HepG2 (cell line): Measurements from ENCODE around the gene NFE2L1. TPM values are rescaled to one million over a fixed set of nuclear protein-coding genes. Genes with fewer than 3 reads are reported as not detected.

Experiments
- ATAC-seq: fragments of 200-7000 bp; cut with Tn5 transposase; 3 replicates; pipeline ENCODE4 v1.9.1; 2020; ENCODE audit warnings: mild to moderate bottlenecking, moderate library complexity
- BruUV-seq: library from RNA; stranded (reverse); fragments of 400-500 nt; replicated peaks from 2 replicates; lab custom pipeline; 2021; lab: Mats Ljungman, UMichigan
- CTCF ChIA-PET: fragments of 300-600 bp; formaldehyde crosslinking; extraction: SDS; loops from one replicate; lab custom pipeline; 2021; ENCODE audit warnings: low total read pairs, inconsistent platforms, low intra/inter-chr PET ratio; lab: Yijun Ruan, JAX
- POLR2A ChIA-PET: fragments of 350-600 bp; sonication (Branson Sonifier 250); formaldehyde crosslinking; loops from one replicate; lab custom pipeline; 2020; ENCODE audit warnings: antibody characterized with exemption, inconsistent platforms; lab: Yijun Ruan, JAX
- DNase-seq: peaks from one replicate; pipeline ENCODE4 v3.0.0-alpha.2; 2015; ENCODE audit warnings: low spot score
- FAIRE-seq: peaks from 3 replicates; lab custom pipeline; 2011; peaks lifted over from hg19 to GRCh38; lab: Jason Lieb, UNC
- H2AFZ ChIP-seq: one replicate; pipeline ENCODE4 v1.6.1; 2011; ENCODE audit warnings: low read length, inconsistent platforms
- H3K27ac ChIP-seq: fragments of 300-600 bp; 3 replicates; pipeline ENCODE4 v1.8.0; 2011; ENCODE audit warnings: mixed run types, mild to moderate bottlenecking, mixed read lengths, low read length, inconsistent platforms; ENCODE audit not compliant: insufficient read depth; ENCODE audit errors: extremely low read length
- H3K27me3 ChIP-seq, 2 experiments: fragments of 200-600 bp in 1 of 2; 2 replicates in 1 of 2; 3 replicates in 1 of 2; pipeline versions ENCODE4 v1.6.0 to v1.8.0; 2011; ENCODE audit warnings: low read length in 2 of 2, mild to moderate bottlenecking in 2 of 2, moderate library complexity in 2 of 2, inconsistent platforms in 1 of 2; ENCODE audit not compliant: insufficient read depth in 2 of 2, control insufficient read depth in 1 of 2
- H3K36me3 ChIP-seq, 2 experiments: fragments of 200-600 bp in 1 of 2; replicated peaks in 1 of 2; 2 replicates in 1 of 2; 3 replicates in 1 of 2; pipeline versions ENCODE4 v1.5.1 to v1.8.0; 2011; ENCODE audit warnings: low read length in 2 of 2, inconsistent platforms in 1 of 2; ENCODE audit not compliant: insufficient read depth in 2 of 2, control insufficient read depth in 1 of 2
- H3K4me1 ChIP-seq: 2 replicates; pipeline ENCODE4 v1.5.1; 2012; ENCODE audit warnings: low read length, inconsistent platforms; ENCODE audit not compliant: insufficient read depth
- H3K4me2 ChIP-seq: 2 replicates; pipeline ENCODE4 v1.6.0; 2011; ENCODE audit warnings: low read depth, low read length, inconsistent platforms
- H3K4me3 ChIP-seq, 3 experiments: fragments of 200-600 bp in 1 of 3; sonication (generic), shearing (Covaris generic) in 1 of 3; replicated peaks in 1 of 3; 2 replicates each; pipeline ENCODE4 v1.5.1; 2011 to 2016; ENCODE audit warnings: low read length in 3 of 3, inconsistent platforms in 2 of 3, low read depth in 2 of 3, mild to moderate bottlenecking in 2 of 3, control low read depth in 1 of 3, mixed read lengths in 1 of 3; ENCODE audit not compliant: insufficient read depth in 1 of 3
- H3K79me2 ChIP-seq: one replicate; pipeline ENCODE4 v1.6.1; 2011; ENCODE audit warnings: low read length, inconsistent platforms; ENCODE audit not compliant: insufficient read depth
- H3K9ac ChIP-seq: 2 replicates; pipeline ENCODE4 v1.6.0; 2011; ENCODE audit warnings: mild to moderate bottlenecking, low read depth, low read length, inconsistent platforms; ENCODE audit not compliant: insufficient read depth
- H3K9me3 ChIP-seq: 2 replicates; pipeline ENCODE4 v1.5.1; 2012; ENCODE audit warnings: mild to moderate bottlenecking, low read length
- H4K20me1 ChIP-seq: 2 replicates; pipeline ENCODE4 v1.6.0; 2011; ENCODE audit warnings: inconsistent platforms, mild to moderate bottlenecking, low read length, moderate library complexity; ENCODE audit not compliant: insufficient read depth
- ARID4A ChIP-seq: sonication (generic); formaldehyde crosslinking; IDR thresholded peaks from 2 replicates; pipeline ENCODE4 v1.5.0; 2020; ENCODE audit warnings: mild to moderate bottlenecking, missing genetic modification reagents, borderline replicate concordance
- CBX5 ChIP-seq: sonication (generic); formaldehyde crosslinking; IDR thresholded peaks from 2 replicates; pipeline ENCODE4 v1.4.0; 2020; ENCODE audit warnings: missing genetic modification reagents, borderline replicate concordance
- CCAR2 ChIP-seq: fragments of 200-400 bp; formaldehyde crosslinking; optimal IDR thresholded peaks from 2 replicates; pipeline ENCODE3; 2018; ENCODE audit warnings: low read depth, mild to moderate bottlenecking, low read length, moderate library complexity
- CEBPB ChIP-seq: IDR thresholded peaks from 2 replicates; pipeline ENCODE4 v1.6.1; 2011; ENCODE audit warnings: low read depth, low read length, improper control_type of control experiment, borderline replicate concordance
- CREM ChIP-seq, 2 experiments: sonication (generic) in 1 of 2; formaldehyde crosslinking in 1 of 2; IDR thresholded peaks; 2 replicates each; pipeline versions ENCODE4 v1.4.0 to v1.6.1; 2016 to 2020; ENCODE audit warnings: antibody characterized with exemption in 1 of 2, mild to moderate bottlenecking in 1 of 2, missing genetic modification reagents in 1 of 2
- FOXP4 ChIP-seq: sonication (generic); formaldehyde crosslinking; IDR thresholded peaks from 2 replicates; pipeline ENCODE4 v1.4.0; 2020; ENCODE audit warnings: missing genetic modification reagents
- HDAC1 ChIP-seq: sonication (generic); formaldehyde crosslinking; IDR thresholded peaks from 2 replicates; pipeline ENCODE4 v1.5.1; 2020; ENCODE audit warnings: mild to moderate bottlenecking, missing genetic modification reagents
- KLF16 ChIP-seq, 2 experiments: sonication (generic) in 1 of 2; formaldehyde crosslinking in 1 of 2; IDR thresholded peaks; 2 replicates each; pipeline versions ENCODE4 v1.6.1 to v1.8.0; 2016 to 2023; ENCODE audit warnings: missing genetic modification reagents in 2 of 2, missing compliant biosample characterization in 1 of 2
- MEF2D ChIP-seq: sonication (generic); formaldehyde crosslinking; IDR thresholded peaks from 2 replicates; pipeline ENCODE4 v1.5.1; 2020; ENCODE audit warnings: mild to moderate bottlenecking, missing genetic modification reagents
- SMC3 ChIP-seq: IDR thresholded peaks from 2 replicates; pipeline ENCODE4 v1.6.1; 2011; ENCODE audit warnings: low read length, improper control_type of control experiment
- ZBTB34 ChIP-seq: sonication (generic); formaldehyde crosslinking; IDR thresholded peaks from 2 replicates; pipeline ENCODE4 v1.8.0; 2022; ENCODE audit warnings: mild to moderate bottlenecking, missing genetic modification reagents
- ZNF354B ChIP-seq: sonication (generic); formaldehyde crosslinking; IDR thresholded peaks from 2 replicates; pipeline ENCODE4 v1.8.0; 2022; ENCODE audit warnings: mild to moderate bottlenecking, missing genetic modification reagents
- ZNF556 ChIP-seq: sonication (generic); formaldehyde crosslinking; IDR thresholded peaks from 2 replicates; pipeline ENCODE4 v1.4.0; 2020; ENCODE audit warnings: mild to moderate bottlenecking, missing genetic modification reagents, borderline replicate concordance
- ZNF652 ChIP-seq: IDR thresholded peaks from 2 replicates; pipeline ENCODE4 v1.6.1; 2016; ENCODE audit warnings: low read depth, borderline replicate concordance
- WGBS: methylation state at CpG from one replicate; pipeline ENCODE4 v1.1.6; 2017; ENCODE audit warnings: low lambda C conversion rate; 5-methylcytosine and 5-hydroxymethylcytosine counted together
- in situ Hi-C: cut with HindIII; loops from 2 replicates; pipeline ENCODE4 v1.10.0; 2017; ENCODE audit warnings: low pct_unique_long_range_greater_than_20kb; ENCODE audit not compliant: extremely low pct_ligation_motif_present
- intact Hi-C: fragments of 100-400 bp; cut with micrococcal nuclease; formaldehyde crosslinking; loops from one replicate; pipeline ENCODE4 v1.10.0; 2022; ENCODE audit not compliant: unreplicated experiment
- polyA plus RNA-seq, 8 experiments: library from polyadenylated mRNA; depleted of rRNA in 3 of 8; stranded (reverse) in 7 of 8; unstranded in 1 of 8; fragments of >200 nt; fragmentation: Illumina TruSeq in 4 of 8; extraction: Trizol in 4 of 8; gene quantifications; 2 replicates each; pipeline versions ENCODE4 v1.2.1 to v1.2.3, GENCODE V29; 2011 to 2016; ENCODE audit warnings: low read depth in 4 of 8, missing spikeins in 1 of 8, mixed read lengths in 1 of 8; ENCODE audit not compliant: insufficient read depth in 1 of 8
- total RNA-seq, 5 experiments: library from RNA; depleted of rRNA; stranded (reverse); fragments of >200 nt; fragmentation: Illumina TruSeq; extraction: Trizol; gene quantifications; 2 replicates each; pipeline ENCODE4 v1.2.3, GENCODE V29; 2016; ENCODE audit warnings: low read depth in 1 of 5

NFE2L1 gene
- total and polyA plus RNA-seq, 2 of the 13 experiments (the other 11 are each of a cell fraction or from before 2014, with no cell fraction given), result 67.0 to 234 TPM

GRCh38 chr17:47999582-47999981, 48.6 kb upstream of the NFE2L1 start:
- FAIRE-seq, result no peak
- intact Hi-C loops (no loop called here), in situ Hi-C loops (no loop called here)
- no peaks in the 10 kb centered on the region for H4K20me1 ChIP-seq
- H3K9me3 ChIP-seq, result no peaks in the 10 kb centered on the region
- H2AFZ ChIP-seq, result no peak overlapping the region
- H3K9ac ChIP-seq, result no peak overlapping the region
- ATAC-seq, result peak; percentile 89
- H3K27me3 ChIP-seq, result peaks cover 3 to 34% of the 10 kb centered on the region in 2 experiments; a peak in 3 of 5 replicates
- BruUV-seq, result no TSS peak
- H3K4me3 ChIP-seq, result no peak overlapping the region
- POLR2A ChIA-PET, result interaction anchor here (0.8 to 1.2 kb wide), 2 partner anchors 29 to 49 kb away, joined by 3 read pairs; partner anchors contain the start of genes CDK5RAP3 and NFE2L1
- peaks cover 30% of the 10 kb centered on the region for H3K4me1 ChIP-seq
- H3K36me3 ChIP-seq, result no peaks in the 10 kb centered on the region
- no peak for TF ChIP-seq HDAC1 (CRISPR knock-in tag)
- TF ChIP-seq FOXP4 (CRISPR knock-in tag), result no peak
- TF ChIP-seq SMC3, result 0 out of 2 replicates have a peak, but pooled peaks have one; percentile 16
- no peak for TF ChIP-seq KLF16 (CRISPR knock-in tag; IDR thresholded peaks at IDR 0.05)
- no peak for TF ChIP-seq ZNF354B (CRISPR knock-in tag)
- no peak for TF ChIP-seq ZBTB34 (CRISPR knock-in tag)
- TF ChIP-seq ARID4A (CRISPR knock-in tag), result 0 out of 2 replicates have a peak, but pooled peaks have one; percentile 22
- no peak for TF ChIP-seq ZNF556
- peak; percentile 73; the same call in 1 of the 2 replicates for TF ChIP-seq ZNF652
- no peak for TF ChIP-seq CBX5
- no peak for TF ChIP-seq CREM (IDR thresholded peaks at IDR 0.05)
- no peak for TF ChIP-seq CREM (CRISPR knock-in tag; IDR thresholded peaks at IDR 0.05)
- TF ChIP-seq CEBPB, result peak; percentile 78
- TF ChIP-seq MEF2D (CRISPR knock-in tag), result no peak
- TF ChIP-seq CCAR2, result no peak
- TF ChIP-seq, all 625 proteins: peak for 4
- Histone ChIP-seq H3K27ac (no peak overlapping the region), H3K4me2 (no peak overlapping the region), H3K79me2 (no peaks in the 10 kb centered on the region)
- CTCF ChIA-PET, result no interaction called here
- DNase-seq, result no peak
- 0% methylated on average over 3 of the region's 4 CpGs for WGBS
